HG03432 (cell line): Measurements from ENCODE around the gene ABHD12.

Experiments
- ATAC-seq: cut with Tn5 transposase; IDR thresholded peaks from one replicate; pipeline ENCODE4 v1.9.1; 2021; ENCODE audit warnings: mild to moderate bottlenecking, moderate library complexity; ENCODE audit not compliant: unreplicated experiment

Gene ABHD12

DNA sequence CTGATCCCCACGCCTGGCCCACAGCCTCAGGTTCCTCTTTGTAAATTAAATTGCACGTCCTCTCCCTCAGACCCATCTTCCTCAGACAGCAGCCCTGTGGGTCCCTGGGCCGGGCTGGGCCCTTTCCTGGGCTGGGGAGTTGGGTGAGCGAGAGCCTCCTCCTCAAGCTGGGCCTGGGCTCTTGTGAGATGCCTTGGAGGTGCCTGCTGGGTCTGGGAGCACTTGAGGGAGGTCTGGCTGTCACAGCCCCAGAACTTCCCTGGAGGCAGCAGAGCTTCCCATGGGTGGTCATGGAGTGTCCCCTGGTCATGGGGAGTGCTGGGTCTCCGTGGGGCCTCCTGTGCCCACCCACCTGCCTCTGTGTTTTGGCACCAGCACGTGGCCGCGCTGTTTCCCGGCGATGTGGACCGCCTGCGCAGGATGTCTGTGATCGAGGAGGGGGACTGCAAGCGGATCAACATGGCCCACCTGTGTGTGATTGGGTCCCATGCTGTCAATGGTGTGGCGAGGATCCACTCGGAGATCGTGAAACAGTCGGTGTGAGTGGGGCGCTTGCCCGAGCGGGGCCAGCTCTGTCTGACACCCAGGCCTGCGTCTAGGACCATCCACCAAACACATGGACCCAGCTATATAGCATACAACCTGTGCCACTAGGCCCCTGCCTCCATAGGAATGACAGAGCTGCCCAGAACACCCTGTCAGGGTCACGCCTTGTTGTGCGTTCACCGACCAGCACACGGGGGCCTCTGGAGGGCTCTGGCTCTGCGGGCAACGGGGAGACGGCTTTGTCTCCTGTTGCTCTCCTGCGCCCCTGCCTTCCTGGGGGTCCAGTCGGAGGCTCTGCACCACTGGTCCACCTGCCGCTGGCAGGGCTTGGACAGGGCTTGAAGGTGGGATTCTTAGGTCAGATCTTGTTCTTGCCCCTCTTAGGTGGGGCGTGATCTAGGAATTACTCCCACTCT is 109.8 kb downstream of the ABHD12 start:
- ATAC-seq, result no peak

DNA sequence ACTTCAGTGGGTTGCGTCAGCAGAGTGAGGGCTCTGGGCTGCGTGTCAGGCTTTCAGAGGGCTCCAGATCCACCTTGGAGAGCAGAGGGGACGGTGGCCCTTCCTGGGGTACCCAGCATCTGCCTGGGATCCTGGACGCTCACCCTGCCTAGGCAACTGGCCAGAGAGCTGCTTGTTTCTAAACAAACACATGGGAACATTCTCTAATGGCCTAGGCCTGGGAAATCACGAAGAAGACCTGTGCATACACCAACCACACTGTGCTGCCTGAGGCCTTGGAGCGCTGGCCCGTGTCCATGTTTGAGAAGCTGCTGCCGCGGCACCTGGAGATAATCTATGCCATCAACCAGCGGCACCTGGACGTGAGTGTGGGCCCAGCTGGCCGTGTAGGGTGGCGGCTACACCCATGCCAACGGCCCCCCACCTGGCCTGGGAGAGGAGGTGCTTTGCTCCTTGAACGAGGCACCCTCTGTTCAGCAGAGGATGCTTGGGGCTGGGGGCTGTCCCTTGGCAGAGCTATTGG is 110.5 kb downstream of the ABHD12 start:
- ATAC-seq, result no peak

DNA sequence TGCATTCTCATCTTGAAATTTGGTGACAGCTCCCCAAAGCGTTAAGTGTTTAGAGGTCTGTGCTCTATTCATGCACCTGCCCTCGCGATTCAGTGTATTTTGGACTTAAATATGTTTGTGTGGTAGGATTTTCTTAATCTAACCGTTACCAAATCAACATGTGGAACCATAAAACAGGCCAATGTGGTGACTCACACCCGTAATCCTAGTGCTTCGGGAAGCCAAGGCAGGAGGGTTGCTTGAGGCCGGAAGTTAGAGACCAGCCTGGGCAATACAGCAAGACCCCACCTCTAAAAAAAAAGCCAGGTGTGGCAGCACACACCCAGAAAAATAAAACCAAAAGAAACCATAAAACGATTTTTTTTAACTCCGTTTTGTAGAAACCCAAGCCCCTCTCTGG is 111.2 kb downstream of the ABHD12 start:
- no peak for ATAC-seq

DNA sequence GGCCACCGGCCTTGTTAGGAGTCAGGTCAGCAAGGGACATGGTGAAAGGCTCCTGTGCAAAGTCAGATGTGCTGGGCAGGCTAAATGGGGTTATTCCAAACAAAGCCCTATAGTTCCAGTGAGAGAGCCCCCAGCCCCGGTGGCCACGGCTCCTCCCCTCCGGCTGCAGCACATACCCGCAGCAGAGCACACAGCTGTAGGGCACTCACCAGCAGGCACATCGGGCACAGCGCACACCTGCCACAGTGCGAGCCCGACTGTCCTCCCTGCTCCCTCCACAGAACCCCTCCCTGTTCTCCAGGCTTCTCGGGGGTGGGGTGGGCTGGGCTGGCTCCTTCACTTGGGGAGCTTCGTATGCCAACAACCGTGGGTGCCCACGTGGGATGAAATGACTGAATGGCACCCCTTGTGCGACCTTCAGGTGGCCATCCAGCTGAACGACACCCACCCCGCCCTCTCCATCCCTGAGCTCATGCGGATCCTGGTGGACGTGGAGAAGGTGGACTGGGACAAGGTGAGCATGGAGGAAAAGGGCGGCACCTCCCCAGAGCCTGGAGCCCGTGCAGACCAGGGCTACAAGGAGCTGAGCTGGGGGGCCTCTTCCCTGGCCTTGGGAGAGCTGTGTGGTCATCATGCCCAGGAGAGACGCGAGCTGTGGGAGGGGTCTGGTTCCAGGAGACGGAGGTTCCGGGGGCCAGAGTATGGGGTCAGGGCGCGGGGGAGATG is 111.8 kb downstream of the ABHD12 start:
- no peak for ATAC-seq

DNA sequence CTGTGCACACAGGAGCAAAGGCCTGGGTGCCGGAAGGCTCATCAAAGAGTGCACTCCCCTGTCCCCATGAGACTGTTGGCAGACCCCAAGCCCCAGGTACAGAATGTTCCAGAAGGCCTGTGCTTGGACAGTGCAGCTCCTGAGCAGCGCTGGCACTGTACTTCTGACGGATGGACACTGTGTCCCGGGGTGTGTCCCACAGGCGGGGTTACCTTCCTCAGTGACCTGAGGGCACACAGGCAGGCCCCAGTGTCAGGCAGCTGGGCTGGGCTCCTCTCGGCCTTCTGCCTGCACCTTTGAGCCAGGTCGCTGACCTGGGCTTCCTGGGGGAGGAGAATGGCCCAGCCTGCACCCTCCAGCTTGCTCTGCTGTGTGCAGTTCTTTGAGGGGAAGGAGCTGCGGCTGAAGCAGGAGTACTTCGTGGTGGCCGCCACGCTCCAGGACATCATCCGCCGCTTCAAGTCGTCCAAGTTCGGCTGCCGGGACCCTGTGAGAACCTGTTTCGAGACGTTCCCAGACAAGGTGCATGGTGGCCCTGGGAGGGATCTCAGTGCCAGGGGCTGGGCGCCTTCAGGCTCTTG is 112.6 kb downstream of the ABHD12 start:
- no peak for ATAC-seq

DNA sequence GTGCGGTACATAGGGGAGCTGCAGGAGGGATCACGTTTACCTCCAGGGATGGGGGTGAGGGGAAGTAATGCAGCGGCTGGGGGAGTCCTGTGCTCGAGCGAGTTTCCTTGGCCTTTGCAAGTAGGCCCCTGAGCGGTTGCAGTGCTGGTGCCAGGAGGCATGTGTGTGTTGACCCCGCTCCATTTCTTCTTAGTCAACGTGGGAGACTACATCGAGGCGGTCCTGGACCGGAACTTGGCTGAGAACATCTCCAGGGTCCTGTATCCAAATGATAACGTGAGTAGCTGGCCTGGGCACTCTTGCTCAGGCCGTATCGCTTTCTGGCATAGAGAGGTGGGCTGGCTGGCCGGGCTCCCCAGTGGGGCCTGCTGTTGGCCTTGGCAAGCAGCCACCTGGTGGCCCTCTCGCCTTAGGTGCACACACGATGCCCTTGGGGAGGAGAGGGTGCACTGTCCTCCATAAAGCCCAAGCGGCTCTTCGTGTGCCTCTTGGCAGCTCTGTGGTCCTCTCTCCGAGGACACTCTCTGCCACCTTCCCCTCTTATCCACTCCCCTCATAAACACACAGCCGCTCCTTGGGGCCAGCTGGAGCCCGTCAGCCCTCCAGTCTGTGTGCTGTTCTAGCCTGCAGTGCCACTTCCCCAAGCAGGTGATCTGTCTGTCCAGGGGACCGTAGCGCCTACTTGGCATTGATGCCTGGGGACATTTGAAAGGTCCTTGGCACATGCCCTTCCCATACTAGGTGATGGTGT is 113.4 kb downstream of the ABHD12 start:
- ATAC-seq, result no peak

DNA sequence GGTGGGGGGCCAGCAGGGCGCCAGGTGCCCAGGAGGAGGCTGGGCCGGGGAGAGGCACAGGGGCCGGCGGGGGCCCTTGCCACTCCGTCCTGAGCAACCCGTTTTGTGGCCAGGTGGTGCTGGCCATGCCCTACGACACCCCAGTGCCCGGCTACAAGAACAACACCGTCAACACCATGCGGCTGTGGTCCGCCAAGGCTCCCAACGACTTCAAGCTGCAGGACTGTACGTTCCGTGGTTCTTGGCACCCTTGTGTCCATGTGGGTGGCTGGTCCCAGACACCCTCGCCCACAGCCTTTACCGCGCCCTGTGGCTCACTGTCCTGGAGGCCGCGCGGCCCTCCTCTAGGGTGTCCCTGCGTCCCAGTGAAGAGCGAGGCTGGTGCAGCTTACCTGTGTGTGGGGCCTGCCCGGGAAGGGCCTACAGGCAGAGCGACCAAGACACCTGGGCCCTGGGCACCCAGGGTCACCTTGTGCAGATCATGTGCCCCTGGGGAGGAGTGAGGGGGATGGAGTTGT is 114.0 kb downstream of the ABHD12 start:
- no peak for ATAC-seq

DNA sequence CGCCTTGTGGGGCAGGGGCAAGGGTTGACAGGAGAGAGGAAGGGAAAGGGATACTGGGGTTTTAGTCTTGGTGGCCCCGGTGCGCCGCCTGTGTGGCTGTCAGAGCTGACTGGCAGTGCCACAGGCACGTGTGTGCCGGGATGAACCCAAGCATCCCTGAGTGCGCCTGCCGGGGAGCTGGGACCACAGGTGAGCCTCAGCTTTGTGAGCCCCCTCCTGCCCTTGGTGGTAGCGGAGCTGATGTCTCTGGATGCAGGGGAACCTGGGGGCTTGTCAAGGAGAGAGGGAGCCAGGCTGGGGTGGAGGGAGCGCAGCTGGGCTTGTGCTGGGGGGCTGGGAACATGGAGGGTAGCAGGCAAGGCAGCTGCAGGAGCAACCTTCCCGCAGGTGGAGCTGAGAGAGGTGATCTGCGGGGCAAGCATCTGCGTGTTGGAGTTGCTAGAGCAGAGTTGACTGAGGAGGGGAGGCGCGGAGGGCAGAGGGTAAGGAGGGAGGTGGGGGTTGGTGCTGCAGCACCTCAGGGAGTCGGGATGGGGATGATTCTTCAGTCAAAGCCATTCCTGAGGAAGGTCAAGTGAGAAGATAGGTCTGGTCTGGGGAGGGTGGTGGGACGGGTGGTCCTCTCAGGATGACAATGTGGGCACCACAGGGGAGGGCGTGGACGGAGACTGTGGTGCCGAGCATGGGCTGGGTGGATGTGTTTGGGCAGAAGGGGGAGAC is 114.7 kb downstream of the ABHD12 start:
- ATAC-seq, result no peak

DNA sequence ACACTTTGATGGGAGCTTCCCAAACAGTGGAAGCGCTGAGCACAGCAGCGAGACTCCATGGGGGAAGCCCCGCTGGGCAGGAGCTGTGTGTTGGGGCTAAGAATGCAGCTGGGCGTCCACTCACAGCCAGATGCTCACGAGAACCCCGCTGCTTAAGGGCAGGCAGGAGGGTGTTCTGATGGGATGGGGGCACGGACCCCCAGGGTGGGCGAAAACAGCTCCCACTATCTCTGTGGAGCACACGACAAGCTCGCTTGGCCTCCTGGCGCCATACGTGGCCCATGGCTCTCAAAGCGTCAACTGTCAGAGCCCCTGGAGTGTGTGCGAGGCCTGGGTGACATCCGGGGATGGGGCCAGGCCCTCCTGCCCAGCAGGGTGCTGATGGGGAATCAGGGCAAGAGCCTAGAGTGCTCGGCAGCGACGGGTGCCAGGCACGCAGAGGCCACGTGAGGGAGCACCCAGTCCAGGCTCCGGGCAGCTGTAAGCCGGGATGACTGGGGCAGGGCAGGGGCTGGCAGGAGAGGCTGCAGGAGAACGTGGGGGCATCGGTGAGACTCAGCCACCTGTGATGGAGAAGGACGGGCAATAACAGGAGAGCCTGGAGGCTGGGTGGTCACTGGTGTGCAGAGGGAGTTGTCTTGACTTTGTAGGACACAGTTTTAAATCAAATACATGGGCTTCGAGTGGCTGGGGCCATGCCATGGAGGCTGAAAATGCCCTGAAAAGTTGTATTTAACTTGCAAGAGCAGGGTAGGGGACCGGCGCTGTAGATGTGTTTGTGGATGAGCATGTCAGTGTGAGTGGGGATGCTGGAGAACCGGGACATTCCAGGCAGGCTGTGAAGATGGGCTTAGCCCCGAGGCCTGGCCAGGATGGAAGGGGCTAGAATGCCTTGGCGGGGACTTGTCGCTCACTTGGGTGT is 115.5 kb downstream of the ABHD12 start:
- no peak for ATAC-seq

DNA sequence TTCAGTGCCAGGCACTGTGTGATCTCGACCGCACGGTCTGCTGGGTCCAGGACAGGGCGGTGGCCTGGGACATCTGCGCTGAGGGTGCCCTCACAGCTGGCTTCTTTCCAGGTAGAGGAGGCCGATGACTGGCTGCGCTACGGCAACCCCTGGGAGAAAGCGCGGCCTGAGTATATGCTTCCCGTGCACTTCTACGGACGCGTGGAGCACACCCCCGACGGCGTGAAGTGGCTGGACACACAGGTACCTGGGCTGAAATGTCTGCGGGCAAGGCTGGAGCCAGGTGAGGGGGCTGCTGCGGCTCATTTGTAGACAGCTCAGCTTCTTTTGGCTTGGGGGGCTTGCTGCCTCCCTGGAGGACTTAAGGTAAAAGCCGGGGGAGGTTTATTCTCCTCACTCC is 116.2 kb downstream of the ABHD12 start:
- ATAC-seq, result no peak

DNA sequence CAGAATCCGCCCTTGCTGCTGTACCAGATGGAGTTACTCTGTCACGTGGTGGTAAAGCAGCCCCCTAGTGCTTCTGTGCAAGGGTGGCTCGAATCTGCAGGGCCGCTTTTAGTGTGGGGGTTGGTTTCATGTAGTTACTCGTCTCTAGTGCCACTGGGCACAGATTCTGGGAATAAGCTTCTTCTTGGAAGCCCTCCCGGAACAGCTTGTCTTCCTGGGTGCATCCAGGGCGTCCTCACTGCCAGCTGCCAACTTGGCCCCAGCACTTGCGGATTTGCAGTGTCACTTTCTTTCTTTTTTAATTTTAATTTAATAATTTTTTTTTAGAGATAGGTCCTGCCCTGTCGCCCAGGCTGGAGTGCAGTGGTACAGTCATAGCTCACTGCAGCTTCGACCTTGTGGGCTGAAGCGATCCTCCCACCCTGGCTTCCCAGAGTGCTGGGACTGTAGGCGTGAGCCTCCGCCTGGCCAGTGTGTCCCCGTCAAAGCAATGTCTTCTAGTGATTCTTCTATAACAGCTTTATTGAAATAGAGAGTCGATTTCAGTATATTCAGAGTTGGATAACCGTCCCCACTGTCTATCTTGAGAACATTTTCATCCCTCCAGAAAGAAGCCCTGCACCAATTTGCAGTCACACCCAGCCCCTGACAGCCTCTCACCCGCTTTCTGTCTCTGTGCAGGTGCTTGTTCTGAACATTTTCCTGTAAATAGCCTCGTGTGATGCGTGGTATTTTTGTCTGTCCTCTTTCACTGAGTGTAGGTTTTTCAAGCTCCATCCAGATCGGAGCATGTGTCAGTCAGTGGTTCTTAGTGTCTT is 116.9 kb downstream of the ABHD12 start:
- no peak for ATAC-seq

DNA sequence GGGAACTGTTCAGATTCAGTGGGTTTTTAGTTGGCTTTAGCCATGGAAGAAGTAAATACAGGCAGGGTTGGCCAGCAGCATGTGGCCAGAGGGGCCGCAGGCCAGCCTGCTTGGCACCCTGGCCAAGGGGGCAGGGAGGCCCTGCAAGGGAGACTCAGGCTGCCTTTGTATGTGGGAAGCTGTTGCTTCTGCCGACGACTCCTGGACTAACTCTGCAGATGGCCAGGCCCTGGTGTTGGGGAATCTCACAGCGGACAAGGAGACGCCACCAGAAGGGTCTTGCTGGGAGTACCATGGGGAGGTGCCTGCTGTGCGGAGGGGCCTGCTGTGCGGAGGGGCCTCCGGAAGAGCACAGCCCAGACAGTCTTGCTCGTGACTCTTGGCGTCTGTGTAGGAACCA is 117.6 kb downstream of the ABHD12 start:
- ATAC-seq, result no peak

DNA sequence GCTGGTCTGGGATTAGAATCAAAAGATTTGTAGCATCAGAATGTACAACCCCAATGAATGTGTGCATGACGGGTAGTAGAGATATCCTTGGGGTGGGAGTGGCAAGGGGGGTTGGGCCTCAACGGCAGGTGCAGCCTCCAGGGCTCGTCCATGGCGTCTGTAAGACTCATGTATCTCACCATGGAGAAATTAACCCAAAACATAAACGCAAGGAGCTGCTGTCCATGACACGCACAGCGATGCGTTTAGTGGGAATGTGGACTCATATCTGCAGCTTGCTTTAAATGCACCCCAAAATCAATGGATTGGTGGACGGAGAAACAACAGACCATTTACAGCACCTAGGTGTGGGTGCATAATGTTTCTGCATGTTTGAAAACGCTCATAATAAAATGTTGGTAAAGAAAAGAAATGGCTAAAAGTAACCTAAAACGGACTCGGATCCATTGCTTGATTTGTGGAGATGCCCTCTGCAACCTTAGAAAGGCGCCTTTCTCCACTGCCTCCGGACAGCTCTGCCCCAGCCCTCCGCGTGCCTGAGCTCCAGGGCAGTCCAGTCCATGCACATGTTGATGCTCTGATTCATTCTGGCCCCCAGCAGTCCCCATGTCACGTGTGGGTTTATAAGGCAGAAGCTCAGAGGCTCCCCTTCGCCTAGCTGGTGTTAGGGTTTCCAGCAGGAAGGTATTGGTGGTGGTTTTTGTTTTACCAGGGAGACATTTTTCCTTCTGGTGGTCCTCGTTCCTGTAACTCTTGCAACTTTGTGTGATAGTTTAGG is 118.2 kb downstream of the ABHD12 start:
- no peak for ATAC-seq

DNA sequence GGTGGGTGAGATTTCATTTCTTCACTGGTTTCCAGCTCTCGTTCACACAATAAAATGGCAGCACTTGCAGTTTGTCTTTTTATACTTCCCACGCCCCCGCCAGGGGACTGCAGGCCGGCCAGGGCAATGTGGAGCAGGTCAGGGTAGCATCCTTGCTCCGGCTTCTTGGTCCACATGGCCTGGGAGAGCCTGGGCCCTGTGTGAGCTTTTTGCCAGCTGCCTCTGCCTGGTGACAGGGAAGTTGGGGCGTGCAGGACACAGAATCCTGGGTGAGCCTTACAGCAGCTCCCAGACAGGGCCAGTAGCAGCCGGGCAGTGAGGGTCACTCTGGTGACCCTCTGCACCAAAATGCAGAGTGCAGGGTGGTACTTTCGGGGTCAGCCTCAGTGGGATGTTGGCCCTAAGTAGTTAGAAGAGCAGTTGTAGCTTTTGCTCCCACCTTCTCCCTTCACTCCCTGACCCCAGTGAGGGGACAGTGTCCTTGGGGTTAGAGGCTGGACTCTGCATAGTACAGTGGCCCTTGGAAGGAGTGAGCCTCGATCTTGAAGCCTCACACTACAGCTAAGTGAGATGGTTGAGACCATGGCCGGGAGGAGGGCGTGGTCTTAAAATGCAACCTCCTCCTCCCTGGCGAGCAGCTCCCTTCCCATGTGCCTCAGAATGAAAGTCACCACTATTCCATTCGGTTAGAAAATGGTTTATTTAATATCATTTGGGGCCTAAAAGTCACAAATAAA is 119.0 kb downstream of the ABHD12 start:
- ATAC-seq, result no peak

DNA sequence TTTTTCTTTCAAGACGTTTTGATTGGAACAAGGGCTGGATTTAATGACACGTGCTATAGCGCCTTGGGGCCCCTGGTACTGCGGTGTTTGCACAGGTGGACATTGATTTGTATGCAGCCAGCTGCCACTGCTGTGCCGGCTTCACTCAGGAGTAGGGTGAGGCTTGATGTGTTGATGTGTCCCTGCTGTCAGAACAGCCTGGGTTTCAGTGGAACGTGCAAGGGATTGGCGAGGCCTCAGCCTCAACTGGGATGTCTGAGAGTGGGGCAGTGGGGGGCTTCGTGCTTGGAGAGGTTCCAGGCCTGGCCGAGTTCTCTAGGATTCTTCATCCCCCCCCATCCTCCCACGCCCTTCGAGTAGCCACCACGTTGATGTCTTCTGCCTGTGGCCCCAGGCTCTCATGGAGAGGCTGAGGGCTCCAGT is 119.8 kb downstream of the ABHD12 start:
- ATAC-seq, result no peak

DNA sequence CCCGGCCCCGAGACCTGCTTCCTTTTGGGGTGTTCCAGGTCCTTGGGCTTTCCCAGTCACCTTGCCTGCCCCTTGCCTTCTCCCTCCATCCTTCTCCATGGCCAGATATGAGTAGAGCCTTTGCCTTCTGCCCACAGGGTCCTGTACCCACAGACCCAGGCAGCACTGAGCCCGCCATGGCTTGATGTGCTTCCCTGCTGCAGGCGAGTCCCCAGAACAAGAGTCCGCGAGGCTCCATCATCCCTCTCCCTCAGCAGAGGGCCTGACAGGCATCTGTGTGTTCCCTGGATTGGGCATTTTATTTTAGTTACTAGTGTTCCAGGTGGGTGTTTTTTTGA is 120.8 kb downstream of the ABHD12 start:
- ATAC-seq, result no peak
